H9 (cell line): ENCODE results near the gene TRPC6. TPM values are rescaled to one million over a fixed set of nuclear protein-coding genes. Genes with fewer than 3 reads are reported as not detected.

Source experiments
- DNase-seq: peaks from one replicate; pipeline ENCODE4 v3.0.0-alpha.2; 2017
- H2AFZ ChIP-seq: one replicate; pipeline ENCODE4 v1.6.1; 2013; ENCODE audit warnings: mild to moderate bottlenecking, low read length, control low read depth, moderate library complexity
- H2AK5ac ChIP-seq: 2 replicates; pipeline ENCODE4 v1.6.1; 2013; ENCODE audit warnings: low read length, control low read depth, mixed read lengths; ENCODE audit not compliant: insufficient read length
- H2BK120ac ChIP-seq: one replicate; pipeline ENCODE4 v1.6.1; 2013; ENCODE audit warnings: low read depth, mild to moderate bottlenecking, low read length, control low read depth, inconsistent platforms; ENCODE audit not compliant: poor library complexity, severe bottlenecking
- H2BK12ac ChIP-seq: 2 replicates; pipeline ENCODE4 v1.6.1; 2013; ENCODE audit warnings: low read length, control low read depth, mixed read lengths, low read depth; ENCODE audit not compliant: insufficient read length
- H2BK15ac ChIP-seq: 2 replicates; pipeline ENCODE4 v1.6.1; 2013; ENCODE audit warnings: low read depth, low read length, control low read depth
- H2BK20ac ChIP-seq: one replicate; pipeline ENCODE4 v1.6.1; 2013; ENCODE audit warnings: low read depth, mild to moderate bottlenecking, low read length, control low read depth, inconsistent platforms; ENCODE audit not compliant: poor library complexity, severe bottlenecking
- H2BK5ac ChIP-seq: 2 replicates; pipeline ENCODE4 v1.6.1; 2013; ENCODE audit warnings: low read length, control low read depth, mixed read lengths; ENCODE audit not compliant: insufficient read length
- H3K14ac ChIP-seq: 2 replicates; pipeline ENCODE4 v1.6.1; 2013; ENCODE audit warnings: low read length, control low read depth; ENCODE audit not compliant: insufficient read depth
- H3K18ac ChIP-seq: 2 replicates; pipeline ENCODE4 v1.6.1; 2013; ENCODE audit warnings: low read depth, mild to moderate bottlenecking, mixed read lengths, low read length, control low read depth; ENCODE audit not compliant: insufficient read length
- H3K23ac ChIP-seq: 2 replicates; pipeline ENCODE4 v1.6.1; 2013; ENCODE audit warnings: low read length, control low read depth, mixed read lengths, low read depth; ENCODE audit not compliant: insufficient read length
- H3K23me2 ChIP-seq: 2 replicates; pipeline ENCODE4 v1.6.1; 2013; ENCODE audit warnings: low read depth, mild to moderate bottlenecking, mixed read lengths, low read length, control low read depth; ENCODE audit not compliant: insufficient read length, poor library complexity, severe bottlenecking
- H3K27ac ChIP-seq: 2 replicates; pipeline ENCODE4 v1.5.1; 2013; ENCODE audit warnings: low read length, control low read depth, mixed read lengths, low read depth; ENCODE audit not compliant: insufficient read length
- H3K27me3 ChIP-seq: 2 replicates; pipeline ENCODE4 v1.6.1; 2013; ENCODE audit warnings: low read length, control low read depth, inconsistent platforms; ENCODE audit not compliant: insufficient read depth
- H3K4ac ChIP-seq: 2 replicates; pipeline ENCODE4 v1.6.1; 2013; ENCODE audit warnings: low read depth, mild to moderate bottlenecking, control low read depth, inconsistent platforms, low read length, moderate library complexity
- H3K4me1 ChIP-seq: 2 replicates; pipeline ENCODE4 v1.6.1; 2013; ENCODE audit warnings: low read length, control low read depth, inconsistent platforms; ENCODE audit not compliant: insufficient read depth
- H3K4me2 ChIP-seq: 2 replicates; pipeline ENCODE4 v1.6.1; 2013; ENCODE audit warnings: low read length, control low read depth, mixed read lengths; ENCODE audit not compliant: insufficient read length, insufficient read depth
- H3K56ac ChIP-seq: 2 replicates; pipeline ENCODE4 v1.6.1; 2013; ENCODE audit warnings: low read depth, mild to moderate bottlenecking, mixed read lengths, low read length, control low read depth; ENCODE audit not compliant: insufficient read length
- H3K79me1 ChIP-seq: 2 replicates; pipeline ENCODE4 v1.6.1; 2013; ENCODE audit warnings: low read depth, mild to moderate bottlenecking, moderate library complexity, low read length, control low read depth, inconsistent platforms; ENCODE audit not compliant: insufficient read depth, poor library complexity, severe bottlenecking
- H3K79me2 ChIP-seq: 2 replicates; pipeline ENCODE4 v1.6.1; 2013; ENCODE audit warnings: low read length, control low read depth, inconsistent platforms; ENCODE audit not compliant: insufficient read depth
- H3K9ac ChIP-seq: 2 replicates; pipeline ENCODE4 v1.6.1; 2013; ENCODE audit warnings: low read length, control low read depth, mixed read lengths; ENCODE audit not compliant: insufficient read length; ENCODE audit errors: extremely low read depth
- H3K9me3 ChIP-seq: one replicate; pipeline ENCODE4 v1.6.1; 2013; ENCODE audit warnings: low read depth, low read length, inconsistent platforms; ENCODE audit not compliant: control insufficient read depth
- H3T11ph ChIP-seq: one replicate; pipeline ENCODE4 v1.6.1; 2013; ENCODE audit warnings: mild to moderate bottlenecking, low read length, control low read depth, inconsistent platforms
- H4K20me1 ChIP-seq: one replicate; pipeline ENCODE4 v1.6.1; 2013; ENCODE audit not compliant: control insufficient read depth, insufficient read length, insufficient read depth
- H4K5ac ChIP-seq: 2 replicates; pipeline ENCODE4 v1.6.1; 2013; ENCODE audit warnings: low read depth, mild to moderate bottlenecking, mixed read lengths, low read length, control low read depth; ENCODE audit not compliant: insufficient read length
- H4K8ac ChIP-seq: replicated peaks from 2 replicates; pipeline ENCODE4 v1.6.1; 2013; ENCODE audit warnings: low read length, control low read depth, mixed read lengths, low read depth; ENCODE audit not compliant: insufficient read length
- H4K91ac ChIP-seq: 2 replicates; pipeline ENCODE4 v1.6.1; 2013; ENCODE audit warnings: low read depth, mild to moderate bottlenecking, moderate library complexity, mixed read lengths, low read length, control low read depth; ENCODE audit not compliant: insufficient read length
- H3K27ac Mint-ChIP-seq, 3 experiments: 2 replicates in 2 of 3; 3 replicates in 1 of 3; pipeline ENCODE4 v1.8.0; 2020 to 2021; ENCODE audit warnings: mixed read lengths in 3 of 3, mild to moderate bottlenecking in 1 of 3, moderate library complexity in 1 of 3
- H3K27me3 Mint-ChIP-seq: 2 replicates; pipeline ENCODE4 v1.8.0; 2021; ENCODE audit warnings: low read depth, mild to moderate bottlenecking, moderate library complexity, mixed read lengths
- H3K36me3 Mint-ChIP-seq, 3 experiments: 2 replicates in 2 of 3; 3 replicates in 1 of 3; pipeline ENCODE4 v1.8.0; 2020 to 2021; ENCODE audit warnings: low read depth in 3 of 3, mixed read lengths in 3 of 3; ENCODE audit not compliant: insufficient read depth in 1 of 3
- H3K4me1 Mint-ChIP-seq, 2 experiments: 2 replicates each; pipeline ENCODE4 v1.8.0; 2020; ENCODE audit warnings: mixed read lengths in 2 of 2
- H3K4me3 Mint-ChIP-seq, 2 experiments: 2 replicates in 1 of 2; 3 replicates in 1 of 2; pipeline ENCODE4 v1.8.0; 2020 to 2021; ENCODE audit warnings: mild to moderate bottlenecking in 2 of 2, mixed read lengths in 2 of 2, moderate library complexity in 1 of 2
- H3K9me3 Mint-ChIP-seq, 2 experiments: 2 replicates in 1 of 2; 3 replicates in 1 of 2; pipeline ENCODE4 v1.8.0; 2020; ENCODE audit warnings: mild to moderate bottlenecking in 2 of 2, mixed read lengths in 2 of 2, moderate library complexity in 1 of 2
- CTCF ChIP-seq: fragments of 200-600 bp; sonication (generic); conservative IDR thresholded peaks from 3 replicates; pipeline ENCODE4 v1.8.0; 2021; ENCODE audit warnings: antibody characterized with exemption, mild to moderate bottlenecking
- total RNA-seq: library from RNA; stranded (reverse); gene quantifications from 2 replicates; pipeline ENCODE4 v1.2.1, GENCODE V29; 2021

Gene TRPC6
- total RNA-seq, 1 experiment from 2014 or later, result 14.4 TPM

DNA sequence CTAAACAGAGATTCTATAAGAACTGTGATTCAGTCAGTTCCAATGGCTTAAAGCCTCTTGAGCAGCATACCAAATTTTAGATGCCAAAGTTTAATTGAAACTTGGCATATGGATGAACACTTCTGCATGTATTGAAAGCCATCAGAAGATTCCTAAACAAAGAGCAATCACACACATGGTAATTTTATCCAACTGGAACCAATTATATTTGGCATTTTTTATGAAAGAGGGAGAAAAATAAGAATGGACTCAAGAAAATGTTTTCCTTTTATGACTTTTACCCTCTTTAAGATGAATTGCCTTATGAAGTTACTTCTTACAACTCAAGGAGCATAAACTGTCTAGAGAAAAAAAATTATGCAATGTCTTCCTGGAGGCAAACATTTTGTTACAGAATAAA, 7.4 kb downstream of the TRPC6 start:
- H3K9me3 ChIP-seq, result no peaks in the 10 kb centered on the region
- no peaks in the 10 kb centered on the region for H3K23me2 ChIP-seq
- no peak overlapping the region for H3T11ph ChIP-seq
- Mint-ChIP-seq H3K27ac (no peak overlapping the region), H3K27me3 (peaks cover 11% of the 10 kb centered on the region), H3K4me1 (peaks cover 20 to 28% of the 10 kb centered on the region in 2 experiments), H3K4me3 (no peak overlapping the region), H3K36me3 (peaks cover 0 to 22% (median 15%) of the 10 kb centered on the region in 3 experiments; a peak in 4 of 7 replicates), H3K9me3 (peaks cover 7 to 15% of the 10 kb centered on the region in 2 experiments; a peak in 3 of 5 replicates)
- H3K4me2 ChIP-seq, result no peak overlapping the region
- H4K8ac ChIP-seq, result no peak overlapping the region
- no peaks in the 10 kb centered on the region for H3K79me2 ChIP-seq
- H2BK15ac ChIP-seq, result no peak overlapping the region
- DNase-seq, result no peak
- H2BK12ac ChIP-seq, result no peak overlapping the region
- H4K20me1 ChIP-seq, result no peaks in the 10 kb centered on the region
- peaks cover 4% of the 10 kb centered on the region; the same call in 1 of the 2 replicates for H3K4me1 ChIP-seq
- no peak overlapping the region for H2BK5ac ChIP-seq
- H2BK20ac ChIP-seq, result no peak overlapping the region
- H3K9ac ChIP-seq, result no peak overlapping the region
- H2AFZ ChIP-seq, result no peak overlapping the region
- H3K4ac ChIP-seq, result no peak overlapping the region
- no peaks in the 10 kb centered on the region for H3K27me3 ChIP-seq
- no peak overlapping the region for H3K18ac ChIP-seq
- no peak overlapping the region for H2BK120ac ChIP-seq
- no peak overlapping the region for H4K91ac ChIP-seq
- H4K5ac ChIP-seq, result no peak overlapping the region
- TF ChIP-seq CTCF, result no peak
- no peak overlapping the region for H3K23ac ChIP-seq
- no peak overlapping the region for H2AK5ac ChIP-seq
- no peaks in the 10 kb centered on the region for H3K79me1 ChIP-seq
- H3K27ac ChIP-seq, result no peak overlapping the region
- H3K56ac ChIP-seq, result no peak overlapping the region
- H3K14ac ChIP-seq, result no peak overlapping the region
